GM21447 (cell line): ENCODE measurements around the gene HOXA9.

ENCODE experiments used
- ATAC-seq: cut with Tn5 transposase; IDR thresholded peaks from one replicate; pipeline ENCODE4 v1.9.1; 2021; ENCODE audit not compliant: unreplicated experiment

Gene HOXA9

GRCh38 chr7:27155816-27156507 lies 9.4 kb downstream of the HOXA9 start:
- no peak for ATAC-seq

- ATAC-seq: no peak
Observed at GRCh38 chr7:27154901-27155815, 10.2 kb downstream of the HOXA9 start.

- no peak for ATAC-seq
Observed at GRCh38 chr7:27154369-27154768, 11.0 kb downstream of the HOXA9 start.

- no peak for ATAC-seq
Observed at GRCh38 chr7:27153526-27153925, 11.8 kb downstream of the HOXA9 start.

- ATAC-seq: no peak
Observed at GRCh38 chr7:27152816-27153442, 12.4 kb downstream of the HOXA9 start.

GRCh38 chr7:27151931-27152815 lies 13.2 kb downstream of the HOXA9 start, which contains the start of gene HOXA3:
HOXA3 (minus strand) TSS chr7:27152583; CDS start chr7:27110640, 41,943 bp downstream.
- no peak for ATAC-seq

GRCh38 chr7:27151341-27151930 lies 13.9 kb downstream of the HOXA9 start:
- no peak for ATAC-seq

- ATAC-seq: peak; percentile 65
Observed at GRCh38 chr7:27150568-27151340, 14.6 kb downstream of the HOXA9 start.

- ATAC-seq: peak; percentile 14
Observed at GRCh38 chr7:27149842-27150567, 15.3 kb downstream of the HOXA9 start.

GRCh38 chr7:27148756-27149641 lies 16.3 kb downstream of the HOXA9 start:
- no peak for ATAC-seq

GRCh38 chr7:27148031-27148755 lies 17.1 kb downstream of the HOXA9 start:
- ATAC-seq: no peak

- no peak for ATAC-seq
Observed at GRCh38 chr7:27147199-27148030, 17.9 kb downstream of the HOXA9 start, which contains the start of gene HOXA6. HOXA6 (minus strand) TSS chr7:27147774; CDS start chr7:27147749, 25 bp downstream.

- no peak for ATAC-seq
Observed at GRCh38 chr7:27146491-27147198, 18.7 kb downstream of the HOXA9 start.

- no peak for ATAC-seq
Observed at GRCh38 chr7:27145914-27146412, 19.4 kb downstream of the HOXA9 start.

GRCh38 chr7:27145165-27145913 lies 20.0 kb downstream of the HOXA9 start:
- ATAC-seq: no peak
